HG03066 (cell line): ENCODE results near the gene SNX7.

Experiments used
- ATAC-seq: cut with Tn5 transposase; IDR thresholded peaks from one replicate; pipeline ENCODE4 v1.9.1; 2021; ENCODE audit warnings: low read depth; ENCODE audit not compliant: unreplicated experiment

The SNX7 gene

GRCh38 chr1:98693385-98693784, 31.9 kb downstream of the SNX7 start:
- ATAC-seq: no peak

- no peak for ATAC-seq
Measured at GRCh38 chr1:98696077-98696476, 34.6 kb downstream of the SNX7 start.

GRCh38 chr1:98697781-98698180, 36.3 kb downstream of the SNX7 start:
- ATAC-seq: no peak

GRCh38 chr1:98698625-98699024, 37.1 kb downstream of the SNX7 start:
- ATAC-seq: no peak

GRCh38 chr1:98700228-98700627, 38.7 kb downstream of the SNX7 start:
- no peak for ATAC-seq

- ATAC-seq: no peak
Measured at GRCh38 chr1:98702976-98703375, 41.5 kb downstream of the SNX7 start.

GRCh38 chr1:98704474-98704873, 43.0 kb downstream of the SNX7 start:
- ATAC-seq: no peak

- no peak for ATAC-seq
Measured at GRCh38 chr1:98704971-98705370, 43.5 kb downstream of the SNX7 start.

GRCh38 chr1:98705591-98705990, 44.1 kb downstream of the SNX7 start:
- ATAC-seq: no peak

GRCh38 chr1:98706173-98706843, 44.8 kb downstream of the SNX7 start:
- no peak for ATAC-seq

- ATAC-seq: no peak
Measured at GRCh38 chr1:98707556-98707955, 46.0 kb downstream of the SNX7 start.

- no peak for ATAC-seq
Measured at GRCh38 chr1:98709906-98710305, 48.4 kb downstream of the SNX7 start.

GRCh38 chr1:98723574-98723973, 62.1 kb downstream of the SNX7 start:
- no peak for ATAC-seq

- peak; percentile 73 for ATAC-seq
Measured at GRCh38 chr1:98732985-98733781, 71.7 kb downstream of the SNX7 start.

- no peak for ATAC-seq
Measured at GRCh38 chr1:98733782-98734112, 72.2 kb downstream of the SNX7 start.

GRCh38 chr1:98735756-98736155, 74.2 kb downstream of the SNX7 start:
- ATAC-seq: no peak

- ATAC-seq: no peak
Measured at GRCh38 chr1:98737835-98738234, 76.3 kb downstream of the SNX7 start.

- no peak for ATAC-seq
Measured at GRCh38 chr1:98739762-98740161, 78.2 kb downstream of the SNX7 start.

GRCh38 chr1:98741164-98741563, 79.6 kb downstream of the SNX7 start:
- no peak for ATAC-seq

- no peak for ATAC-seq
Measured at GRCh38 chr1:98749152-98749756, 87.7 kb downstream of the SNX7 start.

- ATAC-seq: no peak
Measured at GRCh38 chr1:98754176-98754575, 92.7 kb downstream of the SNX7 start.
